BE2C (cell line): ENCODE results near the gene PURA.

ENCODE experiments used
- DNase-seq: peaks from one replicate; pipeline ENCODE4 v3.0.0-alpha.2; 2020
- H3K27me3 ChIP-seq: fragments of 250-450 bp; sonication (Bioruptor Pico); 2 replicates; pipeline ENCODE4 v1.5.1; 2020; ENCODE audit warnings: mild to moderate bottlenecking
- H3K36me3 ChIP-seq: fragments of 250-450 bp; sonication (Bioruptor Pico); 2 replicates; pipeline ENCODE4 v1.5.1; 2020; ENCODE audit warnings: mild to moderate bottlenecking
- H3K4me1 ChIP-seq: fragments of 250-450 bp; sonication (Bioruptor Pico); 2 replicates; pipeline ENCODE4 v1.5.1; 2020
- H3K4me3 ChIP-seq: 2 replicates; pipeline ENCODE4 v1.5.1; 2011; ENCODE audit warnings: low read depth, low read length
- H3K9me3 ChIP-seq: fragments of 250-450 bp; sonication (Bioruptor Pico); 2 replicates; pipeline ENCODE4 v1.5.1; 2020
- CTCF ChIP-seq: IDR thresholded peaks from 2 replicates; pipeline ENCODE4 v1.5.1; 2012; ENCODE audit warnings: mild to moderate bottlenecking, low read depth, low read length

Gene PURA

GRCh38 chr5:140094889-140095288, 19.0 kb upstream of the PURA start:
- Histone ChIP-seq H3K27me3 (peaks cover 11% of the 10 kb centered on the region), H3K4me1 (no peaks in the 10 kb centered on the region), H3K36me3 (no peaks in the 10 kb centered on the region), H3K9me3 (no peaks in the 10 kb centered on the region), H3K4me3 (no peak overlapping the region)
- no peak for DNase-seq
- TF ChIP-seq CTCF, result no peak

- H3K4me3 ChIP-seq, result no peak overlapping the region
- no peaks in the 10 kb centered on the region for H3K9me3 ChIP-seq
- no peaks in the 10 kb centered on the region; the same call in none of the 2 replicates for H3K27me3 ChIP-seq
- DNase-seq, result no peak
- no peaks in the 10 kb centered on the region for H3K36me3 ChIP-seq
- no peak for TF ChIP-seq CTCF
- H3K4me1 ChIP-seq, result no peaks in the 10 kb centered on the region
Measured at GRCh38 chr5:140101179-140101578, 12.7 kb upstream of the PURA start.

GRCh38 chr5:140103154-140103553, 10.8 kb upstream of the PURA start:
- Histone ChIP-seq H3K36me3 (no peaks in the 10 kb centered on the region), H3K4me3 (no peak overlapping the region), H3K27me3 (no peaks in the 10 kb centered on the region; the same call in none of the 2 replicates), H3K4me1 (no peaks in the 10 kb centered on the region), H3K9me3 (no peaks in the 10 kb centered on the region)
- DNase-seq, result no peak
- no peak for TF ChIP-seq CTCF

- no peak for DNase-seq
- no peak overlapping the region for H3K4me3 ChIP-seq
- H3K27me3 ChIP-seq, result peaks cover 5% of the 10 kb centered on the region
- no peaks in the 10 kb centered on the region for H3K9me3 ChIP-seq
- no peaks in the 10 kb centered on the region for H3K4me1 ChIP-seq
- H3K36me3 ChIP-seq, result no peaks in the 10 kb centered on the region
- no peak for TF ChIP-seq CTCF
Measured at GRCh38 chr5:140104100-140104499, 9.8 kb upstream of the PURA start.

GRCh38 chr5:140106101-140106500, 7.8 kb upstream of the PURA start:
- Histone ChIP-seq H3K4me1 (no peaks in the 10 kb centered on the region), H3K27me3 (peaks cover 24% of the 10 kb centered on the region), H3K36me3 (no peaks in the 10 kb centered on the region), H3K9me3 (no peaks in the 10 kb centered on the region), H3K4me3 (no peak overlapping the region)
- DNase-seq, result no peak
- TF ChIP-seq CTCF, result no peak

- no peak for DNase-seq
- H3K4me3 ChIP-seq, result peak overlapping the region; percentile 78
- peaks cover 29% of the 10 kb centered on the region for H3K27me3 ChIP-seq
- H3K4me1 ChIP-seq, result no peaks in the 10 kb centered on the region
- no peak for TF ChIP-seq CTCF
- no peaks in the 10 kb centered on the region for H3K9me3 ChIP-seq
- no peaks in the 10 kb centered on the region for H3K36me3 ChIP-seq
Measured at GRCh38 chr5:140106805-140107311, 7.1 kb upstream of the PURA start.
